HCT116 (cell line): ENCODE data around the gene MSI2. TPM values are rescaled to one million over a fixed set of nuclear protein-coding genes. Genes with fewer than 3 reads are reported as not detected.

Source experiments
- ATAC-seq: fragments of 200-7000 bp; cut with Tn5 transposase; 2 replicates; pipeline ENCODE4 v1.9.1; 2020; ENCODE audit warnings: mild to moderate bottlenecking, moderate library complexity
- BruUV-seq: library from RNA; stranded (reverse); fragments of 400-500 nt; replicated peaks from 2 replicates; lab custom pipeline; 2021; lab: Mats Ljungman, UMichigan
- CTCF ChIA-PET: fragments of 300-600 bp; sonication (Branson Sonifier 250); formaldehyde crosslinking; loops from one replicate; lab custom pipeline; 2021; ENCODE audit warnings: antibody characterized with exemption; lab: Charles Lee
- POLR2A ChIA-PET: fragments of 300-600, 350-600 bp; sonication (Branson Sonifier 250); formaldehyde crosslinking; loops from one replicate; lab custom pipeline; 2021; ENCODE audit warnings: antibody characterized with exemption; lab: Charles Lee
- RAD21 ChIA-PET, 2 experiments: fragments of 300-600 bp; sonication (Branson Sonifier 250); formaldehyde crosslinking; loops; one replicate each; lab custom pipeline; 2023; ENCODE audit warnings: low total read pairs in 2 of 2; ENCODE audit not compliant: uncharacterized antibody in 2 of 2, unreplicated experiment in 2 of 2, low non-redundant PET in 1 of 2; lab: Charles Lee
- DNase-seq: peaks from one replicate; pipeline ENCODE4 v3.0.0-alpha.2; 2010; ENCODE audit warnings: low read depth, low spot score
- H2AFZ ChIP-seq: fragments of 200-600 bp; shearing (Covaris generic), sonication (generic); 2 replicates; pipeline ENCODE4 v1.6.1; 2017; ENCODE audit warnings: low read depth, mixed run types, mixed read lengths, antibody characterized with exemption, low read length; ENCODE audit not compliant: poor library complexity, severe bottlenecking
- H3K27ac ChIP-seq: 2 replicates; pipeline ENCODE4 v1.5.1; 2012; ENCODE audit warnings: low read depth, low read length
- H3K27me3 ChIP-seq: fragments of 200-600 bp; sonication (generic); 2 replicates; pipeline ENCODE4 v1.6.1; 2016; ENCODE audit warnings: mixed run types, low read length, mixed read lengths; ENCODE audit not compliant: insufficient read depth
- H3K36me3 ChIP-seq, 2 experiments: fragments of 200-500 bp in 1 of 2; fragments of 200-600 bp in 1 of 2; sonication (Bioruptor generic) in 1 of 2; sonication (generic) in 1 of 2; 2 replicates each; pipeline versions ENCODE4 v1.5.1 to v1.6.1; 2014 to 2016; ENCODE audit warnings: low read length in 2 of 2, inconsistent platforms in 1 of 2, mixed read lengths in 1 of 2, mixed run types in 1 of 2; ENCODE audit not compliant: insufficient read depth in 2 of 2, control insufficient read depth in 1 of 2
- H3K4me1 ChIP-seq, 2 experiments: fragments of 200-600 bp in 1 of 2; sonication (generic) in 1 of 2; 2 replicates each; pipeline versions ENCODE4 v1.5.1 to v1.6.1; 2012 to 2017; ENCODE audit warnings: low read length in 2 of 2, inconsistent platforms in 1 of 2, mild to moderate bottlenecking in 1 of 2, mixed read lengths in 1 of 2, mixed run types in 1 of 2, moderate library complexity in 1 of 2; ENCODE audit not compliant: insufficient read depth in 2 of 2, control insufficient read depth in 1 of 2
- H3K4me2 ChIP-seq: fragments of 200-600 bp; sonication (generic); 2 replicates; pipeline ENCODE4 v1.6.1; 2017; ENCODE audit warnings: mixed run types, low read length, mixed read lengths
- H3K4me3 ChIP-seq, 2 experiments: fragments of 200-600 bp in 1 of 2; sonication (generic) in 1 of 2; replicated peaks in 1 of 2; 2 replicates each; pipeline ENCODE4 v1.5.1; 2011 to 2016; ENCODE audit warnings: low read length in 2 of 2, control low read depth in 1 of 2, low read depth in 1 of 2, mild to moderate bottlenecking in 1 of 2, mixed read lengths in 1 of 2, mixed run types in 1 of 2
- H3K79me2 ChIP-seq: fragments of 200-600 bp; sonication (generic); 2 replicates; pipeline ENCODE4 v1.6.1; 2017; ENCODE audit warnings: mild to moderate bottlenecking, mixed run types, low read length, moderate library complexity, mixed read lengths; ENCODE audit not compliant: insufficient read depth
- H3K9ac ChIP-seq: fragments of 200-600 bp; sonication (generic); 2 replicates; pipeline ENCODE4 v1.6.1; 2016; ENCODE audit warnings: low read length, mixed read lengths
- H3K9me2 ChIP-seq: fragments of 200-600 bp; sonication (generic), shearing (Covaris generic); 2 replicates; pipeline ENCODE4 v1.6.1; 2017; ENCODE audit warnings: mixed run types, mild to moderate bottlenecking, moderate library complexity; ENCODE audit not compliant: insufficient read depth
- H3K9me3 ChIP-seq, 2 experiments: fragments of 200-500 bp in 1 of 2; fragments of 200-600 bp in 1 of 2; sonication (Bioruptor generic) in 1 of 2; sonication (generic) in 1 of 2; 2 replicates each; pipeline ENCODE4 v1.6.1; 2014 to 2017; ENCODE audit warnings: low read length in 2 of 2, mixed read lengths in 2 of 2, inconsistent platforms in 1 of 2, low read depth in 1 of 2, mild to moderate bottlenecking in 1 of 2, mixed run types in 1 of 2, moderate library complexity in 1 of 2; ENCODE audit not compliant: control insufficient read depth in 1 of 2, insufficient read depth in 1 of 2
- H4K20me1 ChIP-seq: fragments of 200-600 bp; sonication (generic), shearing (Covaris generic); 2 replicates; pipeline ENCODE4 v1.6.1; 2017; ENCODE audit warnings: mixed run types, mild to moderate bottlenecking, moderate library complexity; ENCODE audit not compliant: insufficient read depth
- CTCF ChIP-seq, 3 experiments: fragments of 200-600 bp in 1 of 3; sonication (generic) in 1 of 3; IDR thresholded peaks in 2 of 3; conservative IDR thresholded peaks in 1 of 3; 2 replicates each; pipeline ENCODE4 v1.5.1; 2012 to 2017; ENCODE audit warnings: low read depth in 2 of 3, low read length in 2 of 3, antibody characterized with exemption in 1 of 3, borderline replicate concordance in 1 of 3, control low read depth in 1 of 3, mild to moderate bottlenecking in 1 of 3, mixed read lengths in 1 of 3, mixed run types in 1 of 3, moderate library complexity in 1 of 3; ENCODE audit not compliant: insufficient read depth in 1 of 3
- EGR1 ChIP-seq: IDR thresholded peaks from 2 replicates; pipeline ENCODE4 v1.6.1; 2012; ENCODE audit warnings: low read depth
- ELF1 ChIP-seq: IDR thresholded peaks from 2 replicates; pipeline ENCODE4 v1.6.1; 2012; ENCODE audit warnings: low read depth, borderline replicate concordance
- EZH2 ChIP-seq: fragments of 200-600 bp; sonication (generic); IDR thresholded peaks from 2 replicates; pipeline ENCODE4 v1.6.1; 2017; ENCODE audit warnings: antibody characterized with exemption, mixed run types
- FOSL1 ChIP-seq: IDR thresholded peaks from 2 replicates; pipeline ENCODE4 v1.6.1; 2012; ENCODE audit warnings: low read depth
- JUND ChIP-seq: IDR thresholded peaks from 2 replicates; pipeline ENCODE4 v1.6.1; 2012
- MAX ChIP-seq: IDR thresholded peaks from 2 replicates; pipeline ENCODE4 v1.6.1; 2012
- POLR2A ChIP-seq: IDR thresholded peaks from 2 replicates; pipeline ENCODE4 v1.7.0; 2011; ENCODE audit warnings: borderline replicate concordance; ENCODE audit not compliant: insufficient read depth, insufficient read length; ENCODE audit errors: extremely low read depth
- SRF ChIP-seq: IDR thresholded peaks from 2 replicates; pipeline ENCODE4 v1.6.1; 2012; ENCODE audit warnings: low read depth
- intact Hi-C: fragments of 100-400 bp; cut with micrococcal nuclease; formaldehyde crosslinking; loops from 2 replicates; pipeline ENCODE4 v1.10.0; 2022
- total RNA-seq: library from RNA; stranded (reverse); gene quantifications from one replicate; pipeline ENCODE4 v1.2.1, GENCODE V29; 2021; ENCODE audit not compliant: unreplicated experiment

The MSI2 gene
- total RNA-seq, 1 experiment from 2014 or later, result 137 TPM

GRCh38 chr17:57459286-57459915, 203.1 kb downstream of the MSI2 start (continued):
- TF ChIP-seq MAX, result peak; percentile 74
- TF ChIP-seq SRF, result no peak
- TF ChIP-seq POLR2A, result no peak

GRCh38 chr17:57461082-57461481, 204.8 kb downstream of the MSI2 start:
- intact Hi-C loops, result no loop called here
- Histone ChIP-seq H3K36me3 (no peaks in the 10 kb centered on the region), H2AFZ (no peak overlapping the region), H3K4me2 (peak overlapping the region; percentile 22), H4K20me1 (no peaks in the 10 kb centered on the region), H3K9me2 (no peaks in the 10 kb centered on the region), H3K79me2 (no peaks in the 10 kb centered on the region; the same call in 1 of the 2 replicates), H3K4me3 (no peak overlapping the region), H3K4me1 (peaks cover 27 to 48% of the 10 kb centered on the region in 2 experiments), H3K9me3 (no peaks in the 10 kb centered on the region), H3K9ac (peak overlapping the region; percentile 18; the same call in 1 of the 2 replicates), H3K27ac (no peak overlapping the region; the same call in 1 of the 2 replicates), H3K27me3 (no peaks in the 10 kb centered on the region)
- DNase-seq, result no peak
- BruUV-seq, result no TSS peak
- ChIA-PET CTCF (interaction anchor here (1.7 kb wide), 1 partner anchor 218 kb away, joined by 7 read pairs; no protein-coding TSS in a partner anchor), POLR2A (no interaction called here), RAD21 (interaction anchor here in 1 of 2 experiments (0.7 kb wide), 1 partner anchor 118 kb away, joined by 5 read pairs; no protein-coding TSS in a partner anchor)
- TF ChIP-seq MAX (no peak), ELF1 (no peak), EZH2 (no peak), EGR1 (no peak), FOSL1 (peak; percentile 41; the same call in 1 of the 2 replicates), CTCF (IDR thresholded peaks at IDR 0.05 in 2 of 3, conservative IDR thresholded peaks at IDR 0.05 in 1 of 3; ENCODE audit: borderline replicate concordance in 1 of 3, insufficient read depth in 1 of 3, low read depth in 2 of 3, low read length in 2 of 3) (no peak), JUND (peak; percentile 21; the same call in 1 of the 2 replicates)
- no peak for ATAC-seq
